Body of pancreas (tissue), 4 donors: Measurements from ENCODE around the gene DDA1.

Experiments used
- POLR2A ChIP-seq, 3 donors: fragments of 450-650 bp; IDR thresholded peaks; one replicate each; pipeline ENCODE4 v1.6.1; 2016; ENCODE audit warnings: antibody characterized with exemption in 3 of 3, mild to moderate bottlenecking in 2 of 3
- TF ChIP-seq, protein P1 (sequence below), 7 experiments: fragments of 450-650 bp in 4 of 7; fragments of 200-600 bp in 3 of 7; sonication (generic) in 3 of 7; IDR thresholded peaks; one replicate each; pipeline ENCODE4 v1.5.1; 2016 to 2019; ENCODE audit warnings: antibody characterized with exemption in 7 of 7

DNA sequence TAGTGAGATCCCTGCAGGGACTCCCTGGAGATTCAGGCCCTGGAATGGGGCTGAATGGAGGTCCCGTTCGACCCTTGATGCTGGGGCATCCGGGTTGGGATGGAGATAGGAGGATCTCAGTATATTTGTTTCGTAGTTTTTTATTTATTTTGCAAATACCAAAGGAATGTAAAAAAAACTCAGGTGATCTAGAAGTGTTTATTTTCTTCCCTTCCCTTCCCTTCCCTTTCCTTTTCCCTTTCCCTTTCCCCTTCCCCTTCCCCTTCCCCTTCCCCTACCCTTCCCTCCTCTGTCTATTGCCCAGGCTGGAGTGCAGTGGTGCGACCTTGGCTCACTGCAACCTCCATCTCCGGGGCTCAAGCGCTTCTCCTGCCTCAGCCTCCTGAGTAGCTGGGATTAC lies 32.5 kb downstream of the DDA1 start:
- TF ChIP-seq POLR2A (IDR thresholded peaks at IDR 0.05), result no peak
- TF ChIP-seq, protein P1, sequence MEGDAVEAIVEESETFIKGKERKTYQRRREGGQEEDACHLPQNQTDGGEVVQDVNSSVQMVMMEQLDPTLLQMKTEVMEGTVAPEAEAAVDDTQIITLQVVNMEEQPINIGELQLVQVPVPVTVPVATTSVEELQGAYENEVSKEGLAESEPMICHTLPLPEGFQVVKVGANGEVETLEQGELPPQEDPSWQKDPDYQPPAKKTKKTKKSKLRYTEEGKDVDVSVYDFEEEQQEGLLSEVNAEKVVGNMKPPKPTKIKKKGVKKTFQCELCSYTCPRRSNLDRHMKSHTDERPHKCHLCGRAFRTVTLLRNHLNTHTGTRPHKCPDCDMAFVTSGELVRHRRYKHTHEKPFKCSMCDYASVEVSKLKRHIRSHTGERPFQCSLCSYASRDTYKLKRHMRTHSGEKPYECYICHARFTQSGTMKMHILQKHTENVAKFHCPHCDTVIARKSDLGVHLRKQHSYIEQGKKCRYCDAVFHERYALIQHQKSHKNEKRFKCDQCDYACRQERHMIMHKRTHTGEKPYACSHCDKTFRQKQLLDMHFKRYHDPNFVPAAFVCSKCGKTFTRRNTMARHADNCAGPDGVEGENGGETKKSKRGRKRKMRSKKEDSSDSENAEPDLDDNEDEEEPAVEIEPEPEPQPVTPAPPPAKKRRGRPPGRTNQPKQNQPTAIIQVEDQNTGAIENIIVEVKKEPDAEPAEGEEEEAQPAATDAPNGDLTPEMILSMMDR (IDR thresholded peaks at IDR 0.05), result no peak
